HepG2 (cell line): ENCODE measurements around the gene SPRED2.
A peak's percentile ranks its signal among the peaks of the same experiment; 100 is the strongest.

Experiments used
- CREM ChIP-seq, 2 experiments: sonication (generic) in 1 of 2; formaldehyde crosslinking in 1 of 2; IDR thresholded peaks; 2 replicates each; pipeline versions ENCODE4 v1.4.0 to v1.6.1; 2016 to 2020; ENCODE audit warnings: antibody characterized with exemption in 1 of 2, mild to moderate bottlenecking in 1 of 2, missing genetic modification reagents in 1 of 2
- ZNF687 ChIP-seq: sonication (generic); formaldehyde crosslinking; IDR thresholded peaks from 2 replicates; pipeline ENCODE4 v1.5.1; 2020; ENCODE audit warnings: mild to moderate bottlenecking, missing genetic modification reagents, moderate library complexity
- TF ChIP-seq, protein P1 (sequence below): sonication (generic); formaldehyde crosslinking; IDR thresholded peaks from 2 replicates; pipeline ENCODE4 v1.5.0; 2020; ENCODE audit warnings: mild to moderate bottlenecking, missing genetic modification reagents, moderate library complexity

- TF ChIP-seq CREM (IDR thresholded peaks at IDR 0.05) (no peak), CREM (CRISPR knock-in tag; IDR thresholded peaks at IDR 0.05) (no peak), ZNF687 (no peak; the same call in 1 of the 2 replicates)
- TF ChIP-seq, protein P1, sequence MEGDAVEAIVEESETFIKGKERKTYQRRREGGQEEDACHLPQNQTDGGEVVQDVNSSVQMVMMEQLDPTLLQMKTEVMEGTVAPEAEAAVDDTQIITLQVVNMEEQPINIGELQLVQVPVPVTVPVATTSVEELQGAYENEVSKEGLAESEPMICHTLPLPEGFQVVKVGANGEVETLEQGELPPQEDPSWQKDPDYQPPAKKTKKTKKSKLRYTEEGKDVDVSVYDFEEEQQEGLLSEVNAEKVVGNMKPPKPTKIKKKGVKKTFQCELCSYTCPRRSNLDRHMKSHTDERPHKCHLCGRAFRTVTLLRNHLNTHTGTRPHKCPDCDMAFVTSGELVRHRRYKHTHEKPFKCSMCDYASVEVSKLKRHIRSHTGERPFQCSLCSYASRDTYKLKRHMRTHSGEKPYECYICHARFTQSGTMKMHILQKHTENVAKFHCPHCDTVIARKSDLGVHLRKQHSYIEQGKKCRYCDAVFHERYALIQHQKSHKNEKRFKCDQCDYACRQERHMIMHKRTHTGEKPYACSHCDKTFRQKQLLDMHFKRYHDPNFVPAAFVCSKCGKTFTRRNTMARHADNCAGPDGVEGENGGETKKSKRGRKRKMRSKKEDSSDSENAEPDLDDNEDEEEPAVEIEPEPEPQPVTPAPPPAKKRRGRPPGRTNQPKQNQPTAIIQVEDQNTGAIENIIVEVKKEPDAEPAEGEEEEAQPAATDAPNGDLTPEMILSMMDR (CRISPR knock-in tag): peak; percentile 74
Measured at GRCh38 chr2:65386989-65387388, 45.4 kb downstream of the SPRED2 start.
